ENCODE measurements around the gene SMPD4. TPM values are rescaled to one million over a fixed set of nuclear protein-coding genes. Genes with fewer than 3 reads are reported as not detected.
"Not testable (repeated sequence)": the region's sequence is repeated elsewhere in the genome, so short reads cannot be mapped to it uniquely, and the experiment has no call there.

The SMPD4 gene
- total RNA-seq, 1 donor from 2014 or later = 50.7 TPM

DNA sequence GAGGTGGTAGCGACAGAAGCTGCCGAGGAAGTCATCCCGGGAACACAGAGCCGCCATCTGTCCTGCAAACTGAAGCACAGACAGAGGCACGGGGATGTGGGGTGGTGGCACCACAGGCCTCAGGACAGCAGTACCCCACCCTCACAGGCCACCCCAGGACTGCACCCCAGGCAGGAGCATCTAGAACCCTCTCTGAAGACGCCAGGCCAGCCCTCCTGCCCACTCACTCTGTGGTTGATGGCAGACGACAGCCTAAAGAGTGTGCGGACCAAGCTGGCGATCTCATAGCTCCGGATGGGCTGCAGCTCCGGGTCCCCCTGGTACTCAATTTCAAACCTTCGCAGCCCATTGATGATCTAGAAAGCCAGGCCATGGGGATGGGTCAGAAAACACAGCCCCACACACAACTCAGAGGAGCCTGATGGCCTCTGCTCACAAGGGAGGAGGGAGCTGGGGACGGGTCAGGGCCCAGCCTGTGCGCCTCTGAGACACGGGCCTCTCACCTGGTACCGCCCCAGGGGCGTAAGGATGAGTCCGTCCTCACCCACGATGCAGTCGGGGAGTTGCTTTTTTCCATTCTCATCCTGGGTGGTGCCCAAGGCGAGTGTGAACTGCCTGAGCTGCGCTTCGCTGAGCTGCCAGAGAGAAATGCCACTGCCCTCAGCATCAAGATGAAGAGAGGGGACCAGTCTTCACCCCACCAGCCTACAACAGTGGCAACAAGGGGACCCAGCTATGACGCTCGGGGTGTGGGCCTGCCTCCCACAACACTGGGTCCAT lies 28.4 kb downstream of the SMPD4 start:
- no peak overlapping the region for H3K27ac Mint-ChIP-seq (ENCODE audit: unreplicated experiment)
- H3K9me3 Mint-ChIP-seq (ENCODE audit: low read depth) = no peaks in the 10 kb centered on the region
- peaks cover 4% of the 10 kb centered on the region for H3K36me3 Mint-ChIP-seq (ENCODE audit: low read depth)
- no peaks in the 10 kb centered on the region for H3K27me3 Mint-ChIP-seq (ENCODE audit: low read depth)
- TF ChIP-seq, protein P1, sequence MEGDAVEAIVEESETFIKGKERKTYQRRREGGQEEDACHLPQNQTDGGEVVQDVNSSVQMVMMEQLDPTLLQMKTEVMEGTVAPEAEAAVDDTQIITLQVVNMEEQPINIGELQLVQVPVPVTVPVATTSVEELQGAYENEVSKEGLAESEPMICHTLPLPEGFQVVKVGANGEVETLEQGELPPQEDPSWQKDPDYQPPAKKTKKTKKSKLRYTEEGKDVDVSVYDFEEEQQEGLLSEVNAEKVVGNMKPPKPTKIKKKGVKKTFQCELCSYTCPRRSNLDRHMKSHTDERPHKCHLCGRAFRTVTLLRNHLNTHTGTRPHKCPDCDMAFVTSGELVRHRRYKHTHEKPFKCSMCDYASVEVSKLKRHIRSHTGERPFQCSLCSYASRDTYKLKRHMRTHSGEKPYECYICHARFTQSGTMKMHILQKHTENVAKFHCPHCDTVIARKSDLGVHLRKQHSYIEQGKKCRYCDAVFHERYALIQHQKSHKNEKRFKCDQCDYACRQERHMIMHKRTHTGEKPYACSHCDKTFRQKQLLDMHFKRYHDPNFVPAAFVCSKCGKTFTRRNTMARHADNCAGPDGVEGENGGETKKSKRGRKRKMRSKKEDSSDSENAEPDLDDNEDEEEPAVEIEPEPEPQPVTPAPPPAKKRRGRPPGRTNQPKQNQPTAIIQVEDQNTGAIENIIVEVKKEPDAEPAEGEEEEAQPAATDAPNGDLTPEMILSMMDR (IDR thresholded peaks at IDR 0.05) = no peak
- no peaks in the 10 kb centered on the region for H3K4me1 Mint-ChIP-seq (ENCODE audit: low read depth)
- no peak overlapping the region for H3K4me3 Mint-ChIP-seq (ENCODE audit: unreplicated experiment)
- peak; percentile 85 for DNase-seq (ENCODE audit: low spot score)

DNA sequence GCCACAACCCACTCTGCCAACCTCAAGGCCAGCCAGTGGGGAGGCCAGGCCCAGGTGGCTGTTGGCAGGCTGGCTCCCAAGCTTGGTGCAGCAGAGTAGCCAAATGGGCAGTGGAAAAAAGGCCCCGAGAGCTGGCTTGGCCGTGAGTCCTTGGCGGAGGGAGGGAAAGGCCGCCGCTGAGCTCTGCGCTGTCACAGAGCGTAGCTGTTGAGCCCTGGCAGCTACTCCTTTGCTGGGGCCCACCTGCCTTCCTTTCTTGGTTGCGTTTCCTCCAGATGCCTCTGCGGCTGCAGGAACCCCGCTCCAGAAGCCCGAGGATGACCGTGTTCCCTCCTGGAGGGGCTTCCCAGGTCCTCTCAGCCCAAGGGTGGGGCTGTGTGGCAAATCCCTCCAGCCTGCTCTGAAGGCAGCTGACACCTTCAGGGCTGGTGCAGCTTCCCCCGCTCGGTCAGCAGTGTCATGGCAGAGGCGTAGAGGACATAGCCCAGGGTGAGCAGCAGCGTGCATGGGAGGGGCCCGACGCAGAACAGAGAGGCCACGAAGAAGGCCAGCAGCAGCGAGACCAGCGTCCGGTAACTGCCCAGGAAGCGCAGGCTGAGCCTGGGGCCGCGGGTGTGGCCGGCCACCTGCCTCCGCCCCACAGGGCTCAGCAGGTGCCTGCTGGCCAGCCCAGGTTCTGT lies 29.1 kb downstream of the SMPD4 start:
- not testable (repeated sequence) for H3K4me1 Mint-ChIP-seq (ENCODE audit: low read depth)

DNA sequence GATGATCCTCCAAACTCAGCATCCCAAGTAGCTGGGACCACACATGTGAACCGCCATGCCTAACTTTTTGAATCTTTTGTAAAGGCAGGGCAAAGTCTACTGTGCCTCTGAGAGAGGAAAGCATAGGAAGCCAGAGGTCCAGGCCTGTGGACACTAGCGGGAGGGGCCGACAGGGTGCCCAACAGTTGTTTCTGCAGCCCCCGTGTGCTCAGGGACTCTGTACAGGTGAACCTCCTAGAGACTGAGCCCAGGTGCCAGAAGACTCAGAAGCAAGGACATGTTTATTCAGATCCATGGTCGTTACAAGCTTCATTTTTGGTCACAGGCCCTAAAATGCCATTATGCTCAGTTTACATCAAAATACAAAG lies 30.3 kb downstream of the SMPD4 start:
- not testable (repeated sequence) for H3K9me3 Mint-ChIP-seq (ENCODE audit: low read depth); H3K27me3 Mint-ChIP-seq (ENCODE audit: low read depth); H3K36me3 Mint-ChIP-seq (ENCODE audit: low read depth); H3K4me3 Mint-ChIP-seq (ENCODE audit: unreplicated experiment); H3K4me1 Mint-ChIP-seq (ENCODE audit: low read depth); H3K27ac Mint-ChIP-seq (ENCODE audit: unreplicated experiment)
- peak; percentile 54 for DNase-seq (ENCODE audit: low spot score)

More for the DNA sequence above, 29.1 kb downstream of the SMPD4 start:
- H3K27ac Mint-ChIP-seq (ENCODE audit: unreplicated experiment); H3K4me3 Mint-ChIP-seq (ENCODE audit: unreplicated experiment); H3K27me3 Mint-ChIP-seq (ENCODE audit: low read depth); H3K36me3 Mint-ChIP-seq (ENCODE audit: low read depth); H3K9me3 Mint-ChIP-seq (ENCODE audit: low read depth): not testable (repeated sequence)
- peak; percentile 74 for DNase-seq (ENCODE audit: low spot score)

DNA sequence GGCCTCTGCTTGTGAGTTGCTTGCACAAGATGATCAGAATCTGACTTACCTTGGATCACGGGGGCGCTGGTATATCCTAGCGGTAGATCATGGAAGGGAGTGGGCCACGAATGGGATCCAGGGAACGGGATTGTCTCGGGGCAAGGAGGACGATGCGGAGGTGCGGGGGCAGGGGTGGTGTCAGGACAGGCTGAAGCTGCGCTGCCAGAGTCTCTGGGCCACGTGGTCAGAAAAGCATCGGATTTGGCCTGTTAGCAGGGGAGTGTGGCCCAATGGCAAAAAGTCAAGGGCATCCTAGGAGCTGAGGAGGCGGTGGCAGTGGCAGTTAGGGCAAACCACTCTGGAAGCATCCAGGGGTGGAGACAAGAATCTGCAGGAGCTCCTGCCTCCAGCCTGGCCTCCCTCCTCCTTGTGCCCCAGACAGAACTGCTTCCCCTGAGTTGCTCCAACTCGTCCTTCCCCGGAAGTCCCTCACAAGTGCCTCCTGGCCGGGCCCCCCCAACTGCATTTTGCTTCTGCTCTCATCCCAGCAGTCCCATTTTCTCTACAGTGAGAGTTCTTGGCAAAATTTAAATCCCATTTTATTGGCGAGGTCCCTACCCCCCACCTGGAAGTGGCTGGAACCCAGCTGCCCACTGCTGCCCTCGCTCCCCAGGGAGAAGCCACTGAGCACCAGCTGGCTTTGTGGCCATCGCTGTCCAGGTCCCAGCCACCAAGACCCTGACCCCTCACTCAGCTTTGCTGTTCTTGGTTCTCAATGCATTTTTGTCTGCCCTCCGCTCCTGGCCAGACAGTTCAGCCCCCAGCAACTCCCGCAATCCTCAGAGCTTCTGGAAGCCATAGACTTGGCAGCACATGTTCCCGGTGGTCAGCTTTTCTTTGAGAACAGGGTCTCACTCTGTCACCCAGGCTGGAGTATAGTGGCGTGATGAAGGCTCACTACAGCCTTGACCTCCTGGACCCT lies 30.9 kb downstream of the SMPD4 start:
- Mint-ChIP-seq H3K4me3 (ENCODE audit: unreplicated experiment) (no peak overlapping the region), H3K9me3 (ENCODE audit: low read depth) (no peaks in the 10 kb centered on the region), H3K27me3 (ENCODE audit: low read depth) (no peaks in the 10 kb centered on the region), H3K36me3 (ENCODE audit: low read depth) (peaks cover 4% of the 10 kb centered on the region), H3K4me1 (ENCODE audit: low read depth) (no peaks in the 10 kb centered on the region), H3K27ac (ENCODE audit: unreplicated experiment) (no peak overlapping the region)
- peak; percentile 83 for DNase-seq (ENCODE audit: low spot score)
- TF ChIP-seq, protein P1 (IDR thresholded peaks at IDR 0.05) = no peak

DNA sequence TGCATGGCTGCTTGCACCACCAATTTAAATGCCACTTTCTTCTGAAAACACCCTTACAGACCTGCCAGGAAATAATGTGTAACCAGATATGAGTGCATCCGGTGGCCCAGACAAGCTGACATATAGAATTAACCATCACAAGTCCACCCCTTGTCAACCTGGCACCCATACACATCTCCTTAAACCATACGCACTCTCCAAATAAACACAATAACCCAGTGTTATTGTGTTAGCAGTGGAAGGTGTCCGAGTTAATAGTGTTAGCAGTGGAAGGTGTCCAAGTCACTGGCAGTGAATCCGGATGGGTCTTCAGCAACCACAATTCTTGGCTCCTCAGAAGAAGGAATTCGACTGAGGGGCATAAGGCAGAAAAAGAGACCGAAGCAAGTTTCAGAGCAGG lies 32.9 kb downstream of the SMPD4 start:
- not testable (repeated sequence) for H3K4me1 Mint-ChIP-seq (ENCODE audit: low read depth)

DNA sequence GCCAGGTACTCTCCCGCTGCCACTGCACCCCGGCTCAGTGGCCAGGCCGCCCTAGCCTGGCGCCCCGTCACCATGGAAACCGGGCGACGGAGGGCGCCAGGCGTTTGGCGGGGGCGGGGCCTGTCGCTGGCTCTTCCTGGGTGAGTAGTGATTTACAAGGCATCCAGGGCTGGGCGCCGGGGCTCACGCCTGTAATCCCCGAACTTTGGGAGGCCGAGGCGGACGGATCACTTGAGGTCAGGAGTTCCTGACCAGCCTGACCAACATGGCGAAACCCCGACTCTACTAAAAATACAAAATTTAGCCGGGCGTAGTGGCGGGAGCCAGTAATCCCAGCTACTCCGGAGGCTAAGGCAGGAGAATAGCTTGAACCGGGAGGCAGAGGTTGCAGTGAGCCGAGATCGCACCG lies 36.4 kb downstream of the SMPD4 start, which contains the start of gene CCDC74B:
CCDC74B (minus strand) TSS at position 107 of the 409 bp plus-strand sequence. CDS start 116 bp downstream, outside the sequence.
- not testable (repeated sequence) for H3K36me3 Mint-ChIP-seq (ENCODE audit: low read depth); H3K9me3 Mint-ChIP-seq (ENCODE audit: low read depth); DNase-seq (ENCODE audit: low spot score); H3K27me3 Mint-ChIP-seq (ENCODE audit: low read depth)
- peak within 1 kb of the TSS; percentile 73 for H3K27ac Mint-ChIP-seq (ENCODE audit: unreplicated experiment)
- H3K4me3 Mint-ChIP-seq (ENCODE audit: unreplicated experiment) = peak within 1 kb of the TSS; percentile 82
- TF ChIP-seq, protein P1 (IDR thresholded peaks at IDR 0.05) = peak; percentile 20
- H3K4me1 Mint-ChIP-seq (ENCODE audit: low read depth) = peaks cover 11% of the 10 kb centered on the region

More for the DNA sequence above, 32.9 kb downstream of the SMPD4 start:
- not testable (repeated sequence) for H3K27ac Mint-ChIP-seq (ENCODE audit: unreplicated experiment); H3K36me3 Mint-ChIP-seq (ENCODE audit: low read depth); H3K9me3 Mint-ChIP-seq (ENCODE audit: low read depth); H3K4me3 Mint-ChIP-seq (ENCODE audit: unreplicated experiment); H3K27me3 Mint-ChIP-seq (ENCODE audit: low read depth)
- DNase-seq (ENCODE audit: low spot score) = peak; percentile 2

DNA sequence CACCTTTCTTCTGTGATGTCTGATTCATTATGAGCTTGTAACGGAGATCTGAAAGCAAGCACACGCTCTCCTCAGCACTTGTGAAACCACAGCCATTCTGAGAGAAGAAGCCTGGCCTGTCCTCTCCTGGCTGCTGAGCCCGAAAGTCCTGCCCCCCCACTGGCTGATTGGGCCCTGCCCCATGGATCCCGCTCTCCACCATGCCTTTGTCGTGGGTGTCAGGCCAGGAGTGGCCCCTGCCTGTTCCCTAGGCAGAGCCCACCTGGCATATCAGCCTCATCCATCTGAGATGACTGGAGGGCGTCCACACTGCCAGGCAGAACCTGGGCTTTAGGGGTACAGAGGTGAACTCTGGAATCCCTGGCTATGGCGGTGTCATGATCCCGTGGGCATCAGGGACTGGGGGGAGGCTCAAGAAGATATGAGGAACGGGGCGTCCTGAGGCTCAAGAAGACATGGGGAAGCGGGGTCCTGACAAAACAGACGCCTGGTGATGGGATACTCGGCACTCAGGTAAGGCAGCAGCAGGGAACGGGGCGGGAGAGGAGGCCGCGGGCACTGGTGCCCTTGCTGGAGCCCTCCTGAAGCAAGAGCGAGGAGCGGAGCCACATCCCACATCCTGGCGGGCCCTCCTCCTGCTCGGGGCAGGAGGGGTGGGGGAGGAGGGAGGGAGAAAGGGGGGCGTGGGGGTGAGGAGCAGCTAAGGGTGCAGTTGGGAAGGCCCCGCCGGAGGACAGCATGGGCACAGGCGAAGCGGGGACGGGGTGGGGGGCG lies 37.9 kb downstream of the SMPD4 start:
- not testable (repeated sequence) for H3K36me3 Mint-ChIP-seq (ENCODE audit: low read depth); H3K27ac Mint-ChIP-seq (ENCODE audit: unreplicated experiment); H3K9me3 Mint-ChIP-seq (ENCODE audit: low read depth); H3K27me3 Mint-ChIP-seq (ENCODE audit: low read depth)
- Mint-ChIP-seq H3K4me1 (ENCODE audit: low read depth) (peaks cover 11% of the 10 kb centered on the region), H3K4me3 (ENCODE audit: unreplicated experiment) (peak overlapping the region; percentile 82)
- peak; percentile 58 for DNase-seq (ENCODE audit: low spot score)

DNA sequence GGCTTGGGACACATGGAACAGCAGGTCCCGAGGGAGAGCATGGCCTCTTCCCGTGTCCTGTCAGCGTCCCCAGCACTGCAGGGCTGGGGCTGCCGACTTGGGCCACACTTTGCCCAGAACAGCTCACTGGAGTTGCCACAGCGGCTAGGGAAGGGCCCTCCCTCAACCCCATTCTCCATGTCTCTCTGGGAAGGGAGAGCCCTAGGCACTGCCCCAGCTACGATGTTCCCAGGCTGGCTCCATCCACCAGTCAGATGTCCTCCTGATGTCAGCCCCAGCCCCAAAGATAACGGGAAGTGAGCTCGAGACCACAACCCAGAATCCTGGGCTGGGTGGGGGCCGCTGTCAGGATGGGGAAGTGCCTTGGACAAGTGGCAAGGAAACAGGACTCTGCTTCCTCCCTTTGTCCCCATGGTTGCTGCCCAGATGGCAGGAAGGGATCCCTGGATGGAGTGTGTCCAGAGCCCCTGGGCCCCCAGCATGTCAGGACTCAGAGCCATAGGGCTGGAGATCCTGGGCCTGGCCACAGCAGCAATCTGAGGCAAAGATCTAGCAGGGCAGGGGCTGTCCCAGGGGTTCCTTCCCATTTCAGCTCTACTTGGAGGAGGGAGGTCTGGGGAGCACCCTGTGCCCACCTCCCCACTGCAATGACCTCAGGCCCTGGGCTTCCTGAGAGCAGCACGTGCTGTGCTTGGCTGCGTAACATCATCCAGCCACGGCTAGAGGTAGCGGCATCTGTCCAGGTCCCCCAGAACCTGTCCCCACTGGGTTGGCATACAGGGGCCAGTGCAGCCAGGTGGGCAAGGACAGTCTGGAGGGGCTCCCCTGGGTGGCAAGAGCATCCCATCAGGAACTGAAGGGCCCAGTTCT lies 38.8 kb downstream of the SMPD4 start:
- DNase-seq (ENCODE audit: low spot score) = peak; percentile 63
- not testable (repeated sequence) for H3K27me3 Mint-ChIP-seq (ENCODE audit: low read depth); H3K27ac Mint-ChIP-seq (ENCODE audit: unreplicated experiment); H3K36me3 Mint-ChIP-seq (ENCODE audit: low read depth); H3K9me3 Mint-ChIP-seq (ENCODE audit: low read depth)
- H3K4me3 Mint-ChIP-seq (ENCODE audit: unreplicated experiment) = peak overlapping the region; percentile 59
- peaks cover 11% of the 10 kb centered on the region for H3K4me1 Mint-ChIP-seq (ENCODE audit: low read depth)

All from chondrocyte (in vitro differentiated cells).